Activated CD8-positive, alpha-beta memory T cell treated with anti-CD3 and anti-CD28 coated beads, Interleukin-2, amount 50 U/mL, for 48 hours (primary cell): Measurements from ENCODE around the gene PLPPR5.
"Not testable (repeated sequence)": the region's sequence is repeated elsewhere in the genome, so short reads cannot be mapped to it uniquely, and the experiment has no call there.

ENCODE experiments used
- DNase-seq: peaks from one replicate; pipeline ENCODE4 v3.0.0-alpha.2; 2020

The PLPPR5 gene

DNA sequence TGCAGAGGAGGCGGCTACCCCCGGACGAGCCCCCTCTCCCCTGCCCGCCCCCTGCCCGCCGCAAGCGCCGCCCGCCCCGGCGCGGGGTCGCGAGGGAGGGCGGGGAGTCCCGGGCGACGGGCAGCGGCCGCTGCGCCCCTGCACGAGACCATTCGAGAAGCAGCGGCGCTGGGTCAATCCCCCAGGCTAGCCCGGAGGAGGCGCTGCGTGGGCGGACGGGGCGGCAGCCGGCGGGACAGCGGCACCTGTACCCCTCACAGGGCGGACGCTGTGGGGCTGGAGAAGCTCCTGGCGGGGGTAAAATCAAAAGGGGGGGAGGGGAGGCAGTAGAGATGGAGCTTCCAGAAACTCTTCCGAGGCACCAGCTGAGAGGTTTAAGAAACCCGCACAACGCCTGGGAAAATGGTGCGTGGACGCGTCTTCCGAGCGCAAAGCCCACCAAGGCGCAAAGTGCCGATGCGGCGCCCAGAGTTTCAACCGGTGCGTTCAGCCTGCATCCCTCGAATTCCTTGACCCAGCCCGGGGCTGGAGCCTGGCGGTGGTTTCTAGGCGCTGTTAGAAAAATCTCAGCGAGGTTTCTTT lies at the start of gene PLPPR5:
PLPPR5 (minus strand) TSS at position 1 of the 582 bp plus-strand sequence. CDS start 190 bp downstream, outside the sequence.
- DNase-seq = peak; percentile 57

GRCh38 chr1:99051611-99052283 lies 47.1 kb upstream of the PLPPR5 start:
- no peak for DNase-seq

- DNase-seq = no peak
Measured at GRCh38 chr1:99049745-99050144, 45.1 kb upstream of the PLPPR5 start.

DNA sequence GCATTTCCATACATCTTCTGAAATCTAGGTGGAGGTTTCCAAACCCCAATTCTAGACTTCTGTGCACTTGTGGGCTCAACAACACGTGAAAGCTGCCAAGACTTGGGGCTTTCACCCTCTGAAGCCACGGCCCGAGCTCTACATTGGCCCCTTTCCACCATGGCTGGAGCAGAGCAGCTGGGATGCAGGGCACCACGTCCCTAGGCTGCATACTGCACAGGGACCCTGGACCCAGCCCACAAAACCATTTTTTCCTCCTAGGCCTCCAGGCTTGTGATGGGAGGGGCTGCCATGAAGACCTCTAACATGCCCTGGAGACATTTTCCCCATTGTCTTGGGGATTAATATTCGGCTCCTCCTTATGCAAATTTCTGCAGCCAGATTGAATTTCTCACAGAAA lies 32.1 kb upstream of the PLPPR5 start:
- not testable (repeated sequence) for DNase-seq

GRCh38 chr1:99018313-99018712 lies 13.7 kb upstream of the PLPPR5 start:
- DNase-seq = no peak

DNA sequence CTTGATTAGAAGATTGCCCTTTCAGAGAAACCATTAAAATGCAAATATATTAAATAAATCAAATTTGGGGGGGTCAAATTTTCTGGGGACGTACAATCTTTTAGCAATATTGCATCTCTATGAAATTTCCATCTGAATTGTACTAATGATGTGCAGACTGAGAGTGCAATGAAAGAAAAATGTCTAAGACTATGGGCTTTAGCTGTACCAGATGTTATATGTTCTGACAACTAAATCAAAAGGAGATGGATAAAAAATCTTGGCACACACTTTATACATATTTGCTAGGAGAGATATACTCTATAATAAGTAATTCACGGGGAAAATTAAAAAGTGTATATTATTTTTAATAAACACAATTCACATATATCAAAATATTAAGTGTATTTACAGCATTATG lies 13.0 kb upstream of the PLPPR5 start:
- DNase-seq = no peak

GRCh38 chr1:99010679-99011078 lies 6.0 kb upstream of the PLPPR5 start:
- no peak for DNase-seq

DNA sequence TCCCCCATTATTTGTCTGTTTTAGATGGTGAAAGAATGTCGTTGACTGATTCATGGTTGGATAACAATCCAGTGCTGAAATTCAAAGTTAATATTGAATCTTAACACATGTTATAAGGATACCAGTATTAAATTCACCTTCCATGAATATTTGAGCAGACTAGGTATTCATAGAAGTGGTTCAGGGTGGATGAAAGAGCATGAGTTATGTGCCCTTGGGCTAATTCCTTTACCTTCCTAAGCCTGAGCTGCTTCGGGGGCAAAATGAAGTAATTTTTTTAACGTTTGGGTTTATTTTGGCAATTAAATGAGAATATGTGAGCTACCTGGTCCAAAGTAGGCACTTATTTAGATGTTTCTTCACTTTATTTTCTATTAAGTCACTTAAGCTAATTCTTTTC lies 2.7 kb upstream of the PLPPR5 start:
- DNase-seq = no peak

DNA sequence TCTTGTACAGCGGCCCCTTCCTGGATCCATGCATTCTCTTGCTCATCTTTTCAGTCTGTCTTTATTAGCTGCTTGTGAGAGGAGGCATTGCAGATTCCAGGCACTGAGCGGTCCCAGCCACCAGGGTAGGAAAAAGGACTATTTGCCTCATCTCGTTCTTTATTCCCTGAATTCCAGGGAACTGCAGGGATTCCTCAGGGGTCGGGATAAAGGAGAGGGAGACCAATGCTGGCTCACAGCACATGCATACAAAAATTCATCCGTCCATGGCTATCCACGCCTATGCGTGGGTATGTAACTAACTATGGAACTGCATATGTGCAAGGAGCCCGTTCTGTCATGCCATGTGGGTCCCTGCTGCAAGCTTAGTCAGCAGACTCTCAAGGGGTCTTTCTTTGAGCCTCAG lies 879 bp upstream of the PLPPR5 start:
- DNase-seq = no peak

- DNase-seq = peak; percentile 59
Measured at GRCh38 chr1:99004254-99004860, 304 bp downstream of the PLPPR5 start.

- DNase-seq = peak; percentile 48
Measured at GRCh38 chr1:99003581-99004253, 944 bp downstream of the PLPPR5 start.

- no peak for DNase-seq
Measured at GRCh38 chr1:98992844-98993243, 11.8 kb downstream of the PLPPR5 start.

DNA sequence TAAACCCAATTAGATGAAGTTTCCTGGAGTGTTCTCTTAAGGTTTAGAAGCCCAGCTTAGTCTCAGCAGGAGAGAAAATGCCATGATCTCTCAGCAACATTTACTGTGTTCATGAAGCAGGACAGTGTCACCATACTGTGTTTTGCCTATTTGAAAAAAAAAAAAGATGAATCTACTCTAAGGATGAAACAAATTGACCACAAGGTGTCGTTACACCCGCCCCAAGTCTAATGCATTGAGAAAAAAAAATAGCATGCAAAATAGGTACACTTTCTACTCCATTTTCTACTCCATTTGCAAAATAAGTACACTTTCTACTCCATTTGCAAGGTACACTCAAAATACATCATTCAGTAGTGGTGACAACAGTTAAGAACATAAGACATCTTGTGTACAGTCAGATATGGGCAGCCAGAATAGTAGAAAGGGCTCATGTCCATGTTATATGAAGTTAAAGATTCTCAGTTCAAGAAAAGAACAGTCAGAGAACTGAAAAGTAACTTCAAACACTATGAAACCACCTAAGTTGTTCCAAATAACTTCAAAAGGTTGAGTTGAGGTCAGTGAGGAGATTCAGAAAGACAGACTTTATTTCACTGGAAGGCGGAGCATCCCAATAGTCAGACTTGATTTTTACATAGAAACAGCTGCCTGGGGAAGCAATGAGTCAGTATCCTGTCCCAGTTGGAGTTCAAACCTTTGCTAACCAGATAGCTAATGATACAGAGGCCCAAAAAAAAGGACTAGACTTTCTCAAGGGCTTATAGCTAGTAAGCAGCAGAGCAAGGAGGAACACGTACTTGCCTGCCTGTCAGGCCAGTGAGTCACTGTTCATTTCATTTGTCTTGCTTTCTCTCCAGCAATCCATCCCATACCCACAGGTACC lies 13.3 kb downstream of the PLPPR5 start:
- DNase-seq = no peak

GRCh38 chr1:98989556-98989907 lies 15.1 kb downstream of the PLPPR5 start:
- no peak for DNase-seq

GRCh38 chr1:98988904-98989555 lies 15.6 kb downstream of the PLPPR5 start:
- DNase-seq = no peak

- DNase-seq = no peak
Measured at GRCh38 chr1:98985687-98986086, 19.0 kb downstream of the PLPPR5 start.

- DNase-seq = no peak
Measured at GRCh38 chr1:98981917-98982513, 22.6 kb downstream of the PLPPR5 start.

- no peak for DNase-seq
Measured at GRCh38 chr1:98979463-98979862, 25.2 kb downstream of the PLPPR5 start.

- DNase-seq = no peak
Measured at GRCh38 chr1:98975810-98976209, 28.9 kb downstream of the PLPPR5 start.

- no peak for DNase-seq
Measured at GRCh38 chr1:98975113-98975512, 29.5 kb downstream of the PLPPR5 start.

DNA sequence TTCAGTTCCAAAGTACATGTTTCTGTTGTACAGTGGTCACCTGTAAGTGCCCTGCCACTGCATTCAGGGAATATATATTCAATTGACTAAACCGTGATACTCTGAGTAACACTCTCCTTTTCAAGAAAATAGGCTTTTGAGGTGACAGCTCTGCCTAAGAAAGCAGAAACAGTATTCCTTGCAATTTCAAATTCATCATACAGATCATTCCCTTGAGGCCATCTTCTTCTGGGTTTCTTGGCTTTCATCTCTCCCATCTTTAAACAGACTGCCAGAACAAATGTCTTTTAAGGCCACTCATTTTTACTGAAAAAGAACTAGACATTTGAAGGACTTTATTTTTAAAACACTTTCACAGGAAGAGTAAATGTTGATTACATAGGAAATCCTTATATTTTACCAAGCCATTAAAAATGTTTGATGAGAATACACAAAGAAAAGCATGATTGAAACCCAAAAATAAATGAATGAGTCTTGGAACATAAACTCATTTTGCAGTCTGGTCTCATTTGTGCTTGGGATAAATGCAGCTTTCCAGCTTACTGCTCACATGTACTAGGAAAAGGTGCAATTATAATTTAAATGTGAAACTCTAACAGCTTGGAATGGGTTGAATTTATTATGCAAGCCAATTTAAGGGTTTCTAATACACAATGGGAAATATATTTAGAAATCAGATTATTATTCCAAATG lies 34.7 kb downstream of the PLPPR5 start:
- no peak for DNase-seq
